HEK293T (cell line): Measurements from ENCODE around the gene CLRN1.

Source experiments
- CTCF ChIA-PET: fragments of 350-600 bp; formaldehyde crosslinking; extraction: SDS; loops from one replicate; lab custom pipeline; 2021; ENCODE audit warnings: antibody characterized with exemption, inconsistent platforms; lab: Yijun Ruan, JAX
- POLR2A ChIA-PET: fragments of 350-600 bp; formaldehyde crosslinking; extraction: SDS; loops from one replicate; lab custom pipeline; 2020; ENCODE audit warnings: antibody characterized with exemption, inconsistent platforms; lab: Yijun Ruan, JAX
- DNase-seq: peaks from one replicate; pipeline ENCODE4 v3.0.0; 2012; ENCODE audit warnings: mixed read lengths; ENCODE audit errors: extremely low spot score
- ARNT ChIP-seq: fragments of 450-650 bp; IDR thresholded peaks from 2 replicates; pipeline ENCODE4 v1.6.1; 2017; ENCODE audit warnings: mild to moderate bottlenecking
- BHLHE40 ChIP-seq: fragments of 450-650 bp; IDR thresholded peaks from 2 replicates; pipeline ENCODE4 v1.6.1; 2016; ENCODE audit warnings: mild to moderate bottlenecking, moderate library complexity, borderline replicate concordance
- CTBP1 ChIP-seq: fragments of 450-650 bp; IDR thresholded peaks from 2 replicates; pipeline ENCODE4 v1.6.1; 2016; ENCODE audit warnings: borderline replicate concordance
- ELF4 ChIP-seq: fragments of 450-650 bp; IDR thresholded peaks from 2 replicates; pipeline ENCODE4 v1.6.1; 2017; ENCODE audit warnings: antibody characterized with exemption
- FOXA1 ChIP-seq: fragments of 450-650 bp; IDR thresholded peaks from 2 replicates; pipeline ENCODE4 v1.6.1; 2016; ENCODE audit warnings: mild to moderate bottlenecking
- FOXK2 ChIP-seq: fragments of 450-650 bp; IDR thresholded peaks from 2 replicates; pipeline ENCODE4 v1.6.1; 2016; ENCODE audit warnings: mild to moderate bottlenecking
- FOXM1 ChIP-seq: fragments of 450-650 bp; IDR thresholded peaks from 2 replicates; pipeline ENCODE4 v1.6.1; 2017; ENCODE audit warnings: mild to moderate bottlenecking, borderline replicate concordance
- HDGF ChIP-seq: fragments of 450-650 bp; IDR thresholded peaks from 2 replicates; pipeline ENCODE4 v1.6.1; 2017; ENCODE audit warnings: antibody characterized with exemption, borderline replicate concordance
- L3MBTL2 ChIP-seq: fragments of 450-650 bp; conservative IDR thresholded peaks from 2 replicates; pipeline ENCODE4 v1.6.1; 2016; ENCODE audit warnings: mild to moderate bottlenecking
- LEF1 ChIP-seq: fragments of 450-650 bp; IDR thresholded peaks from 2 replicates; pipeline ENCODE4 v1.6.1; 2017; ENCODE audit warnings: mild to moderate bottlenecking, borderline replicate concordance
- NFRKB ChIP-seq: fragments of 450-650 bp; IDR thresholded peaks from 2 replicates; pipeline ENCODE4 v1.6.1; 2016; ENCODE audit warnings: mild to moderate bottlenecking, moderate library complexity
- SP1 ChIP-seq: fragments of 450-650 bp; IDR thresholded peaks from 2 replicates; pipeline ENCODE4 v1.6.1; 2017
- SUZ12 ChIP-seq: fragments of 450-650 bp; IDR thresholded peaks from 2 replicates; pipeline ENCODE4 v1.6.1; 2016; ENCODE audit warnings: mild to moderate bottlenecking
- TARDBP ChIP-seq: fragments of 450-650 bp; IDR thresholded peaks from 2 replicates; pipeline ENCODE4 v1.6.1; 2016
- ZNF384 ChIP-seq: fragments of 450-650 bp; IDR thresholded peaks from 2 replicates; pipeline ENCODE4 v1.6.1; 2016
- TF ChIP-seq, protein P1 (sequence below): fragments of 450-650 bp; IDR thresholded peaks from 2 replicates; pipeline ENCODE4 v1.6.1; 2016

CLRN1 gene, protein sequence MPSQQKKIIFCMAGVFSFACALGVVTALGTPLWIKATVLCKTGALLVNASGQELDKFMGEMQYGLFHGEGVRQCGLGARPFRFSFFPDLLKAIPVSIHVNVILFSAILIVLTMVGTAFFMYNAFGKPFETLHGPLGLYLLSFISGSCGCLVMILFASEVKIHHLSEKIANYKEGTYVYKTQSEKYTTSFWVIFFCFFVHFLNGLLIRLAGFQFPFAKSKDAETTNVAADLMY

DNA sequence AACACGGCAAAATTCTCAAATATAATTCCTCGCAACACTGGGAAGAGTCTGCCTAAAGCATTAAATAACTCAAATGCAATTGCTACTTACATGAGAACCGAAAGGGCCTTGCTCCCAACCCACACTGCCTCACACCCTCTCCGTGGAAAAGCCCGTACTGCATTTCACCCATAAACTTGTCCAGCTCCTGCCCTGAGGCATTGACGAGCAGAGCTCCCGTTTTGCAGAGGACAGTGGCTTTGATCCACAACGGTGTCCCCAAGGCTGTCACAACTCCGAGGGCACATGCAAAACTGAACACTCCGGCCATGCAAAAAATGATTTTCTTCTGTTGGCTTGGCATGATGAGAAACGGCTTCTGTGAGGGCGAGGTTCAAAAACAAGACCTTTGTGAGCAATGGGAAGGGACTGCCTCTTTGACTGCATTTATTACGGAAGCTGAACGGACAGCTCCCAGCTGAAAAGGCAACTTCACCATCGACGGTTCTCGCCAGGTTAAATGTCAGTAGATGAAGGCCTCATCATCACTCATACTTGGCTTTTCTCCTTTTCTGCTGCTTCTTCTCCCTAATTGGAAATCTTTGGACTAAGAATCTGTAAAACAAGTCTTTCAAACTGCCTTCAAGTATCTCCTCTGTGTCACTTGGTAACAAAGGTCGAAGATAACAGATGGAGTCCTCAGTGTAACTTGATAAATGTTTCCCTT is at the start of gene CLRN1:
Gene CLRN1, minus strand, starts transcription at position 362 of the 706 bp plus-strand sequence. Its CDS starts 19 bp downstream, at position 343.
- DNase-seq, result no peak
- CTCF ChIA-PET, result no interaction called here

DNA sequence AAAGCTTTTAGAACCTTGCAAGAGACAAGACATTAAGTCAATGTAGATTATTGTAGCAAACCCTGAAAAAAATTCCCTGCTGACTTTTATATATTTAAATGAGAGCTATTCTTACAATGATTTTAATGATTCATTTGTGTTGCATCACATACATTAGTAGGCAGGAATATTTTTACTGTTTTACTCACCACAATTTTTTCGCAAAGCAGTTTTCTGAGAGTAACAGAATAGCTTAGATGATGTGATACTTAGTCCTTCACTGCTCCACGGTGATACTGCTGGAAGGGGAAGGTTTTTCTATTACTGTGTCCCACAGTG is 43.9 kb upstream of the CLRN1 start:
- ChIA-PET CTCF (no interaction called here), POLR2A (no interaction called here)
- no peak for DNase-seq
- TF ChIP-seq L3MBTL2 (no peak), HDGF (no peak), FOXK2 (no peak), CTBP1 (no peak)

More for the DNA sequence above, at the start of gene CLRN1:
- POLR2A ChIA-PET, result no interaction called here
- no peak for TF ChIP-seq FOXM1

DNA sequence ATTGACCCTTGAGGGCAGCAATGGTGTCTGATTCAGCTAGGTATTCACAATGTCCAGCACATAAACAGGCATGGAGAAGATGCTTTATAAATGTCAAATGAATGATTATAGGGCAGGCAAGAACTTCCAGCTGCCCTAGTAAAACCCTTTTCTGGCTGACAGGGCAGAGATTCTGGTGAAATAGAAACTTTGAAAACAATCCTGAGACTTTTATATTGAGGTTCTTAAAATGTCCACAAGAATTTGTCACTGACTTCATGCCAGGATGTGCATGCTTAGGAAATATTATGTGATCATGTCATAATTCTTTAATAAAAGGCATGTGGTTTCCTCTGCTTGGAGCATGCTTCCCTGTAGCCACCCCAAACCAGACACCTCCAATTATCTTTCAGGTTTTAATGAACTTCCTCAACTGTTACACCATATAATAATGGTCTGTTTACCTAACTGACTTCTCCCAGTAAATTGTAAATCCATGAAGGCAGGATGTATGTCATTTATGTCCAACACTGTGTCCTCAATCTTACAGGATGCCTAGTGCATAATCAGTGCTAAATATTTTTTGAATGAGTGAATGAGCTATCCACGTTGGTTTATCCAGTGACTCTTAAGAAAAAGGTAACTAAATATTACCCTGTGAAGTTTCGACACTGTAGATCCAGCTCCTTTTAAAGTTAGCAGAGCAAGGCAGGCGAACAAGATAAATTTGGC is 43.4 kb upstream of the CLRN1 start:
- DNase-seq, result no peak
- no peak for TF ChIP-seq ARNT
- TF ChIP-seq FOXK2, result no peak
- TF ChIP-seq L3MBTL2, result no peak
- TF ChIP-seq BHLHE40, result no peak
- TF ChIP-seq HDGF, result no peak
- TF ChIP-seq TARDBP, result no peak
- no peak for TF ChIP-seq FOXM1
- no peak for TF ChIP-seq NFRKB
- TF ChIP-seq CTBP1, result no peak
- TF ChIP-seq, protein P1, sequence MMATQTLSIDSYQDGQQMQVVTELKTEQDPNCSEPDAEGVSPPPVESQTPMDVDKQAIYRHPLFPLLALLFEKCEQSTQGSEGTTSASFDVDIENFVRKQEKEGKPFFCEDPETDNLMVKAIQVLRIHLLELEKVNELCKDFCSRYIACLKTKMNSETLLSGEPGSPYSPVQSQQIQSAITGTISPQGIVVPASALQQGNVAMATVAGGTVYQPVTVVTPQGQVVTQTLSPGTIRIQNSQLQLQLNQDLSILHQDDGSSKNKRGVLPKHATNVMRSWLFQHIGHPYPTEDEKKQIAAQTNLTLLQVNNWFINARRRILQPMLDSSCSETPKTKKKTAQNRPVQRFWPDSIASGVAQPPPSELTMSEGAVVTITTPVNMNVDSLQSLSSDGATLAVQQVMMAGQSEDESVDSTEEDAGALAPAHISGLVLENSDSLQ, result no peak
- TF ChIP-seq ZNF384, result no peak
- no peak for TF ChIP-seq ELF4
- no peak for TF ChIP-seq LEF1
- no peak for TF ChIP-seq FOXA1
- no peak for TF ChIP-seq SP1
- no peak for TF ChIP-seq SUZ12
- POLR2A ChIA-PET, result no interaction called here
- CTCF ChIA-PET, result no interaction called here

DNA sequence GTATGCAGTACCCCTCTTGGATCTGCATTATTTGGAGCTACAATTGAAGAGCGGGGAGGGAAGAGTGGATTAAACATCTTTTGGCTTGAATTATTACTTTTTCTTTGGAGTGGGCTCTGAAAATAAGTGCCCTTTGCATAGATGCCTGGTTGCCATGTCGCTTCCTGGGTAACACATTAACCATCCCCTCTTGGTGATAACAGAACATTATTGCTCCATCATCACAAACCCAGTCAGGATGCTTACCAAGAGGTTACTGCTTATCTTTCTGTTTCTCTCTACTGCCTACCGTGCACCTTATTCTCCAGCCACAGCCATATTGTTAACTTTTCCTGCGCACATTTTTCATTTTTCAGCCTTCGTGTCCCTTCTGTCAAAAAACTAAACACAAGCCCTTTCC is 42.7 kb upstream of the CLRN1 start:
- ChIA-PET POLR2A (no interaction called here), CTCF (no interaction called here)
- TF ChIP-seq BHLHE40, result no peak
- TF ChIP-seq LEF1, result no peak
- no peak for TF ChIP-seq FOXM1
- TF ChIP-seq ZNF384, result no peak
- TF ChIP-seq FOXA1, result no peak
- TF ChIP-seq CTBP1, result no peak
- no peak for TF ChIP-seq ARNT
- no peak for TF ChIP-seq FOXK2
- TF ChIP-seq L3MBTL2, result no peak
- TF ChIP-seq NFRKB, result no peak
- TF ChIP-seq ELF4, result no peak
- TF ChIP-seq SP1, result no peak
- no peak for DNase-seq

DNA sequence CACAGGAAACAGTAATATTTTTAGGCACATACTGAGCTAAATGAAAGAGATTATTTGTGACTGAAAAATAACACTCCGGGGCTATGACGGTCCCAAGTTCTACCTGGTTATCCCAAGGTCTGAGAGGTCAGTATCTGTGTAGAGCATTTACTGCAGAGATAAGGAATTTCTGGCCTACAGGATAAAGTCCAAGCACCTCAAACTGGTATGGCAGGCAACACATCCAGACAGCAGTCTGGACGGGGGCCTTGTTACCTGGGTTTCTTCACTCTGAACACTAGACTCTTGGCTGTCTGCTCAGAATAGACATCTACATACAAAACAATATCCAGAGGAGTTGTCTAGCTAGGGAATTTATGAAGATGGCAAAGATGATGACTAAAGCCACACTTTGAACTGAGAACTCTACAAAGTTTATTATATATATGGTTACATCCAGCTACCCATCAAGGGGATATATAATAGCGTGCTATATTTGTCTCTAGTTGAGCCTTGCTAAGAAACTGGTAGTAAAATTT is 42.0 kb upstream of the CLRN1 start:
- CTCF ChIA-PET, result interaction anchor here (0.6 kb wide), 1 partner anchor 1680 kb away, joined by 4 read pairs; no protein-coding TSS in a partner anchor
- POLR2A ChIA-PET, result no interaction called here
- TF ChIP-seq FOXA1, result no peak
- DNase-seq, result no peak

DNA sequence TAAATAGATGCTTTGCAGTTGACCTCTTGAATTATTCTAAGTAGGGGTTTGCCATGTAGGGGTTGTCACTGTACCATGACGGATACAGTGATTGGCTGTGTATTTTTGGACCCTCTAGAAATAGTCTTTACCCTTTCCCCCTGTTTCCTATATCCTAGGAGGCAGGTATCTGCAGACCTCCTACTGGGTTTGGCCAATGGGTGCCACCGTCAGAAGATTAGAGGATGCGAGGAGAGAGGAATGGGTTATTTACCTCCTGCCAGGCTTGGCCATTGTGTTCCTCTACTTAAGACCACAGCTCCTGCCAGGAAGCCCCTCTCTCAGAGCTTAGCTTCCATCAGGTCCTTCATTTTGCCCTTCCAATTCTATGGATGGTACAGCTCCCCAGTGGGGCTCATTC is 40.2 kb upstream of the CLRN1 start:
- CTCF ChIA-PET, result no interaction called here
- no peak for TF ChIP-seq CTBP1
- no peak for TF ChIP-seq BHLHE40
- no peak for TF ChIP-seq TARDBP
- TF ChIP-seq NFRKB, result no peak
- TF ChIP-seq ZNF384, result no peak
- no peak for TF ChIP-seq HDGF
- TF ChIP-seq SUZ12, result no peak
- TF ChIP-seq FOXK2, result no peak
- no peak for TF ChIP-seq ARNT
- no peak for TF ChIP-seq L3MBTL2
- TF ChIP-seq FOXA1, result no peak
- no peak for TF ChIP-seq LEF1
- DNase-seq, result no peak
- POLR2A ChIA-PET, result no interaction called here

DNA sequence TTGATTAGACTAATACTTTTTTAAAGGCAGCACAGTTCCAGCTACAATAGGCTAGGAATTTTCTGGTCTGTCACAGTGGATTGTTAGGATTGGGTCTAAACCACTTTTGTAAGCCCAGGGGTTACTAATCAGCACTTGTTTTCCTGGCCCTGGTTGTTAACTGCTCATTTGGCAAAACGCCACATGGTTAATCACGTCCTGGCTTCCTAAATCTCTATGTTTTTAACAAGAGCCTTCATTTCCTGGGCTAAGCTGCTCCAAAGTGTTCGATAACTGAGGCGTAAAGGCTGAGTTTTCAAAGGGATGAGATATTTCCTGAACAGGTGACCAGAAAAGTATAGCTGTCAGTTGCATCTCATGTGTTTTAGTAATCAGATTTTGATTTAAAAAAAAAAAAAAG is 38.9 kb upstream of the CLRN1 start:
- POLR2A ChIA-PET, result no interaction called here
- TF ChIP-seq FOXM1 (no peak), ARNT (no peak), HDGF (no peak), LEF1 (no peak), SUZ12 (no peak), CTBP1 (no peak), TARDBP (no peak)
- no peak for DNase-seq
- CTCF ChIA-PET, result interaction anchor here (0.7 kb wide), 1 partner anchor 112 kb away, joined by 4 read pairs; no protein-coding TSS in a partner anchor
